ENCODE results near the gene MED25. TPM values are rescaled to one million over a fixed set of nuclear protein-coding genes. Genes with fewer than 3 reads are reported as not detected.

Gene MED25
- total RNA-seq, 1 experiment from 2014 or later: 99.6 TPM

- ChIA-PET POLR2A (ENCODE audit: unreplicated experiment) (interaction anchor here (0.5 to 1.0 kb wide), 7 partner anchors 26 to 665 kb away, joined by 3 to 16 read pairs (median 4); partner anchors contain the start of gene AP2A1), CTCF (interaction anchor here (0.5 to 0.7 kb wide), 3 partner anchors 28 to 872 kb away, joined by 7 to 8 read pairs (median 8); no protein-coding TSS in a partner anchor)
- BruUV-seq (replicated peaks): no TSS peak
- Histone ChIP-seq H3K9me3 (ENCODE audit: insufficient read depth, low read depth) (no peaks in the 10 kb centered on the region), H3K4me2 (peak overlapping the region; percentile 27; the same call in 1 of the 2 replicates), H3K79me2 (ENCODE audit: low read depth) (no peaks in the 10 kb centered on the region), H3F3A (ENCODE audit: insufficient read depth, low read depth) (peaks cover 12% of the 10 kb centered on the region; the same call in 1 of the 2 replicates), H3K4me1 (replicated peaks; ENCODE audit: insufficient read depth) (peaks cover 18% of the 10 kb centered on the region), H3K27ac (peak overlapping the region; percentile 40; the same call in 1 of the 2 replicates), H4K20me1 (ENCODE audit: insufficient read depth) (peaks cover 5% of the 10 kb centered on the region), H2AFZ (no peak overlapping the region), H3K27me3 (ENCODE audit: insufficient read depth, low read depth) (no peaks in the 10 kb centered on the region), H3K9me2 (ENCODE audit: insufficient read depth) (no peaks in the 10 kb centered on the region), H3K4me3 (no peak overlapping the region), H3K36me3 (ENCODE audit: low read depth) (peaks cover 5% of the 10 kb centered on the region; the same call in 1 of the 2 replicates)
- peak; percentile 82 to 94 for DNase-seq
- intact Hi-C loops (cut with micrococcal nuclease; ENCODE audit: unreplicated experiment): no loop called here
- TF ChIP-seq CTCF (conservative IDR thresholded peaks at IDR 0.05) (no peak; the same call in 1 of the 2 replicates), EZH2 (IDR thresholded peaks at IDR 0.05; ENCODE audit: low read depth) (no peak)
These were observed 24.6 kb upstream of the MED25 start for GRCh38 chr19:49793561-49793840.

GRCh38 chr19:49795615-49796014, 22.5 kb upstream of the MED25 start:
- H3K36me3 ChIP-seq (ENCODE audit: low read depth): peaks cover 5% of the 10 kb centered on the region; the same call in 1 of the 2 replicates

GRCh38 chr19:49798574-49798973, 19.5 kb upstream of the MED25 start:
- TF ChIP-seq CTCF (conservative IDR thresholded peaks at IDR 0.05) (no peak), EZH2 (IDR thresholded peaks at IDR 0.05; ENCODE audit: low read depth) (no peak)
- Histone ChIP-seq H3K4me3 (no peak overlapping the region), H4K20me1 (ENCODE audit: insufficient read depth) (no peaks in the 10 kb centered on the region; the same call in 1 of the 2 replicates), H3F3A (ENCODE audit: insufficient read depth, low read depth) (peaks cover 12% of the 10 kb centered on the region; the same call in 1 of the 2 replicates), H3K4me1 (replicated peaks; ENCODE audit: insufficient read depth) (peaks cover 7% of the 10 kb centered on the region), H3K9me2 (ENCODE audit: insufficient read depth) (no peaks in the 10 kb centered on the region), H3K36me3 (ENCODE audit: low read depth) (peaks cover 5% of the 10 kb centered on the region; the same call in 1 of the 2 replicates), H3K9me3 (ENCODE audit: insufficient read depth, low read depth) (no peaks in the 10 kb centered on the region), H3K27ac (no peak overlapping the region), H2AFZ (no peak overlapping the region), H3K4me2 (no peak overlapping the region), H3K79me2 (ENCODE audit: low read depth) (no peaks in the 10 kb centered on the region), H3K27me3 (ENCODE audit: insufficient read depth, low read depth) (no peaks in the 10 kb centered on the region)
- POLR2A ChIA-PET (ENCODE audit: unreplicated experiment): no interaction called here
- intact Hi-C loops (cut with micrococcal nuclease; ENCODE audit: unreplicated experiment): no loop called here
- CTCF ChIA-PET: no interaction called here
- DNase-seq: no peak
- no TSS peak for BruUV-seq (replicated peaks)

More at GRCh38 chr19:49795615-49796014, 22.5 kb upstream of the MED25 start:
- Histone ChIP-seq H4K20me1 (ENCODE audit: insufficient read depth) (peaks cover 5% of the 10 kb centered on the region), H2AFZ (no peak overlapping the region), H3K9me3 (ENCODE audit: insufficient read depth, low read depth) (no peaks in the 10 kb centered on the region), H3K4me1 (replicated peaks; ENCODE audit: insufficient read depth) (peaks cover 18% of the 10 kb centered on the region), H3F3A (ENCODE audit: insufficient read depth, low read depth) (peaks cover 12% of the 10 kb centered on the region; the same call in 1 of the 2 replicates), H3K27ac (no peak overlapping the region), H3K79me2 (ENCODE audit: low read depth) (no peaks in the 10 kb centered on the region), H3K9me2 (ENCODE audit: insufficient read depth) (no peaks in the 10 kb centered on the region), H3K4me2 (no peak overlapping the region), H3K27me3 (ENCODE audit: insufficient read depth, low read depth) (no peaks in the 10 kb centered on the region), H3K4me3 (no peak overlapping the region)
- ChIA-PET POLR2A (ENCODE audit: unreplicated experiment) (no interaction called here), CTCF (no interaction called here)
- DNase-seq: no peak
- intact Hi-C loops (cut with micrococcal nuclease; ENCODE audit: unreplicated experiment): no loop called here
- no TSS peak for BruUV-seq (replicated peaks)
- TF ChIP-seq CTCF (conservative IDR thresholded peaks at IDR 0.05) (no peak), EZH2 (IDR thresholded peaks at IDR 0.05; ENCODE audit: low read depth) (no peak)
